Upper lobe of right lung (tissue), 1 donor: Measurements from ENCODE around the gene GBGT1. TPM values are rescaled to one million over a fixed set of nuclear protein-coding genes. Genes with fewer than 3 reads are reported as not detected.

Experiments
- ATAC-seq: fragments of 200-7000 bp; cut with Tn5 transposase; one replicate; pipeline ENCODE4 v1.9.1; 2020; ENCODE audit warnings: mild to moderate bottlenecking, moderate library complexity
- DNase-seq: peaks from one replicate; pipeline ENCODE4 v3.0.0-alpha.2; 2020
- H3K27ac ChIP-seq: fragments of 200-600 bp; one replicate; pipeline ENCODE4 v1.8.0; 2022
- H3K27me3 ChIP-seq: fragments of 200-600 bp; one replicate; pipeline ENCODE4 v1.8.0; 2022; ENCODE audit warnings: mild to moderate bottlenecking
- H3K36me3 ChIP-seq: fragments of 200-600 bp; one replicate; pipeline ENCODE4 v1.8.0; 2022
- H3K4me1 ChIP-seq: fragments of 200-600 bp; one replicate; pipeline ENCODE4 v1.8.0; 2022
- H3K4me3 ChIP-seq: fragments of 200-600 bp; one replicate; pipeline ENCODE4 v1.8.0; 2022; ENCODE audit warnings: mild to moderate bottlenecking
- H3K9me3 ChIP-seq: fragments of 200-600 bp; one replicate; pipeline ENCODE4 v1.8.0; 2022
- CTCF ChIP-seq: fragments of 200-600 bp; IDR thresholded peaks from one replicate; pipeline ENCODE4 v1.8.0; 2022; ENCODE audit warnings: antibody characterized with exemption
- intact Hi-C: fragments of 100-400 bp; cut with DNase I; formaldehyde crosslinking; loops from one replicate; pipeline ENCODE4 v1.11.0; 2022
- total RNA-seq: library from RNA; stranded (reverse); fragmentation: NEBNext Ultra II Directional; extraction: Animal tissue kit (Norgen Biotek cat#: 25700); gene quantifications from one replicate; pipeline ENCODE4 v1.2.1, GENCODE V29; 2021
- donor health status: DM: no; HTN: yes; CAD: no; lungs with severe emphysema.

GBGT1 gene
- total RNA-seq, 1 donor from 2014 or later: 27.4 TPM

DNA sequence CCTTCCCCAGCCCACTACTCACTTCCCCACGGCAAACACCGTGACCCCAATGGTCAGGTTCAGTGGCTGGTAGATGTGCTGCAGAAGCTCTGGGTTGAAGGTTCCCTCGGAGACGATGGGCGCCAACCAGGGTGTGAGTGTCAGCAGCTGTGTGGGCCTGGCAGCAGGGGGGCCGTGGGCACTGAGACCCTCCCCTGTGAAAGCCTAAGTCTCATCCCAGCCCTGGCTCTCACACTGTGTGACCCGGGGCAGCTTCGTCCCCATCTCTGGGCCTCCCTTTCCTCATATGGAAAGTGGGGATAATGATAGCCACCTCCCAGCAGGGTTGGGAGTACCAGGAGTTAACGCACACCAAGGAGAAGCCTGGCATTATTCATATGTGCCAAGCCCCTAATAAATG lies 8.6 kb downstream of the GBGT1 start:
- intact Hi-C loops: no loop called here
- Histone ChIP-seq H3K36me3 (no peaks in the 10 kb centered on the region), H3K4me3 (no peak overlapping the region), H3K27me3 (no peaks in the 10 kb centered on the region), H3K27ac (no peak overlapping the region), H3K4me1 (peaks cover under 1% of the 10 kb centered on the region), H3K9me3 (no peaks in the 10 kb centered on the region)
- TF ChIP-seq CTCF: no peak
- ATAC-seq (no peak), DNase-seq (no peak)

DNA sequence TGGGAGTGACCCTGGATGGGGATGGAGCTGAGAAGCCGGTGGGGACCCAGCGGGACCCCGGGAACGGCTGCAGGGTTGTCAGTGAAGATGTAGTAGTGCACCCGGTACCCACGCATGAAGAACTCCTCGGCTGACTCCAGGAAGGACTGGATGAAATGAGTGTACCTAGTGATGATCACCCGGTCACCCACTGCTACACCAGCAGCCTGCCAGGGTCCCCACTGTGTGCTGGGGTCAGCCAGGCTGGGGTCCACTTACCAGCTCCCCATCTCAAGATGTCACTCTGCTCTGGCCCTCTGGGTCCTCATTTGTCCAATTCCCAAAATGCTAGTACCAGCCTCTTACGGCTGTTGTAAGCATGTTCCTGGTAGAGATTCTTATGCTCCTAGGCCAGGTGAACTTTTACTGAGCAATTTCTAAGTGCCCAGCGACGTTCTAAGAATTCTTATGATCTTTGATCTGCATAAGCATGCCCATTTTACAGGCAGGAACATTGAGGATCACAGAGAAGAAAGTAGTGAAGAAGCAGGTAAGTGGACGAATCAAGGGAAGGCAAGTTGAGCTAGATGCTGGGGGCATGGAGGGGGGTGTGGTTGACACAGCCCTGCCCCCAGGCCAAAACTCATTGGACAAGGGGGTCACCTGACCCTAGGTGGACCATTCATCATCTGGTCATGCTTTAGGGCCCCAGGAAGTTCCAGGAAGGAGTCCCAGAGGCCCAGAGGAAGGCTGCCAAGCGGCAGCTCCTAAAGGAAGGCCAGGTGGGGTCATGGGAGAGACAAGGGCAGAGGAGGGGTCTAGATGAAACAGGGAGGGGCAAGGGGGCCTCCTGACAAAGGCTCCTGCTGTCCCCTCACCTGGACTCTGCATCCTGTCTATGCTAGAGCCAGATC lies 9.4 kb downstream of the GBGT1 start:
- ATAC-seq (no peak), DNase-seq (peak; percentile 60)
- no peaks in the 10 kb centered on the region for H3K4me1 ChIP-seq
- intact Hi-C loops: no loop called here
- no peaks in the 10 kb centered on the region for H3K36me3 ChIP-seq
- H3K4me3 ChIP-seq: no peak overlapping the region
- no peak overlapping the region for H3K27ac ChIP-seq
- no peaks in the 10 kb centered on the region for H3K9me3 ChIP-seq
- no peaks in the 10 kb centered on the region for H3K27me3 ChIP-seq
- TF ChIP-seq CTCF: no peak

- H3K9me3 ChIP-seq: no peaks in the 10 kb centered on the region
- ATAC-seq (no peak), DNase-seq (peak; percentile 59)
- intact Hi-C loops: no loop called here
- no peak overlapping the region for H3K4me3 ChIP-seq
- H3K4me1 ChIP-seq: peaks cover 2% of the 10 kb centered on the region
- no peaks in the 10 kb centered on the region for H3K27me3 ChIP-seq
- H3K27ac ChIP-seq: no peak overlapping the region
- no peaks in the 10 kb centered on the region for H3K36me3 ChIP-seq
- TF ChIP-seq CTCF: no peak
These were observed 10.3 kb downstream of the GBGT1 start for GRCh38 chr9:133153227-133154096.

GRCh38 chr9:133151601-133152525 lies 11.9 kb downstream of the GBGT1 start:
- intact Hi-C loops: no loop called here
- DNase-seq (peak; percentile 62), ATAC-seq (no peak)
- Histone ChIP-seq H3K9me3 (no peaks in the 10 kb centered on the region), H3K36me3 (no peaks in the 10 kb centered on the region), H3K4me1 (peaks cover 17% of the 10 kb centered on the region), H3K27me3 (no peaks in the 10 kb centered on the region), H3K27ac (no peak overlapping the region), H3K4me3 (no peak overlapping the region)
- no peak for TF ChIP-seq CTCF

DNA sequence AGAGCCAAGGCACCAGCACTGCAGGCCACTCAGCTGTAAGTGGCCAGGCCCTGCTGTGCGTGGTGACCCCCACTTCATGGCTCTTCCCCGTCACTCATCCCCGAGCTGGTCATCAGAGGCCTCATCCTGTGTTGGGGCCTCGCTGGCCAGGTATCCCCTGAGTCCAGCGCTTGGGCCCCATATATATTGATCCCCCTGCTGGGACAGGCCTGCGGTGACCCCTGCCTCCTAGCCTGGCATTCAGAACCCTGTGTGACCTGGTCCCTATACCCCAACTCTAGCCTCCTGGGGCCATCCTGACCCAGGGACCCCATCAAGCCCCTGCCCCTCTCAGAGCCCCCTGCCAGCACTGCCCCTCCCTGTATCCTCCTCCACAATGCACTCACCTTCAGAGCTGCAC lies 12.7 kb downstream of the GBGT1 start:
- ATAC-seq: no peak
- no peak overlapping the region for H3K27ac ChIP-seq
- H3K27me3 ChIP-seq: no peaks in the 10 kb centered on the region
- no peaks in the 10 kb centered on the region for H3K36me3 ChIP-seq
- no peaks in the 10 kb centered on the region for H3K9me3 ChIP-seq
- no peak for TF ChIP-seq CTCF
- intact Hi-C loops: no loop called here
- H3K4me1 ChIP-seq: peaks cover 17% of the 10 kb centered on the region
- peak; percentile 64 for DNase-seq
- no peak overlapping the region for H3K4me3 ChIP-seq
